22Rv1 (cell line): Measurements from ENCODE around the gene SLCO1A2.

ENCODE experiments used
- ZFX ChIP-seq: fragments of 450-650 bp; IDR thresholded peaks from 2 replicates; pipeline ENCODE4 v1.6.1; 2017; ENCODE audit warnings: antibody characterized with exemption, borderline replicate concordance
- TF ChIP-seq, protein P1 (sequence below): fragments of 450-650 bp; IDR thresholded peaks from 2 replicates; pipeline ENCODE4 v1.5.1; 2017; ENCODE audit warnings: mild to moderate bottlenecking

GRCh38 chr12:21257172-21257571 lies 77.5 kb downstream of the SLCO1A2 start:
- TF ChIP-seq, protein P1, sequence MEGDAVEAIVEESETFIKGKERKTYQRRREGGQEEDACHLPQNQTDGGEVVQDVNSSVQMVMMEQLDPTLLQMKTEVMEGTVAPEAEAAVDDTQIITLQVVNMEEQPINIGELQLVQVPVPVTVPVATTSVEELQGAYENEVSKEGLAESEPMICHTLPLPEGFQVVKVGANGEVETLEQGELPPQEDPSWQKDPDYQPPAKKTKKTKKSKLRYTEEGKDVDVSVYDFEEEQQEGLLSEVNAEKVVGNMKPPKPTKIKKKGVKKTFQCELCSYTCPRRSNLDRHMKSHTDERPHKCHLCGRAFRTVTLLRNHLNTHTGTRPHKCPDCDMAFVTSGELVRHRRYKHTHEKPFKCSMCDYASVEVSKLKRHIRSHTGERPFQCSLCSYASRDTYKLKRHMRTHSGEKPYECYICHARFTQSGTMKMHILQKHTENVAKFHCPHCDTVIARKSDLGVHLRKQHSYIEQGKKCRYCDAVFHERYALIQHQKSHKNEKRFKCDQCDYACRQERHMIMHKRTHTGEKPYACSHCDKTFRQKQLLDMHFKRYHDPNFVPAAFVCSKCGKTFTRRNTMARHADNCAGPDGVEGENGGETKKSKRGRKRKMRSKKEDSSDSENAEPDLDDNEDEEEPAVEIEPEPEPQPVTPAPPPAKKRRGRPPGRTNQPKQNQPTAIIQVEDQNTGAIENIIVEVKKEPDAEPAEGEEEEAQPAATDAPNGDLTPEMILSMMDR, result no peak
- TF ChIP-seq ZFX, result no peak
